ENCODE data around the gene LRRC14B.

The LRRC14B gene

GRCh38 chr5:152077-152476 lies 39.2 kb upstream of the LRRC14B start:
- Histone ChIP-seq H3K4me3 (ENCODE audit: low read length) (no peak overlapping the region), H3K27me3 (ENCODE audit: control insufficient read depth, low read length) (no peaks in the 10 kb centered on the region), H4K20me1 (ENCODE audit: control insufficient read depth, insufficient read depth, low read depth, low read length) (no peaks in the 10 kb centered on the region), H3K9me2 (replicated peaks; ENCODE audit: control insufficient read depth, low read length) (no peaks in the 10 kb centered on the region), H3K79me2 (ENCODE audit: control insufficient read depth, low read length) (no peaks in the 10 kb centered on the region), H3K4me1 (ENCODE audit: control insufficient read depth, low read length) (no peaks in the 10 kb centered on the region), H3K27ac (ENCODE audit: low read depth, low read length) (no peak overlapping the region), H3F3A (ENCODE audit: control insufficient read depth, insufficient read depth) (no peaks in the 10 kb centered on the region), H3K4me2 (ENCODE audit: low read length) (no peak overlapping the region), H3K9me3 (ENCODE audit: control insufficient read depth, insufficient read depth, low read length) (peaks cover 10% of the 10 kb centered on the region), H3K36me3 (ENCODE audit: control insufficient read depth, low read length) (no peaks in the 10 kb centered on the region)
- no peak for TF ChIP-seq EZH2phosphoT487 (IDR thresholded peaks at IDR 0.05; ENCODE audit: borderline replicate concordance, low read length)
- no peak for TF ChIP-seq CTCF (IDR thresholded peaks at IDR 0.05; ENCODE audit: low read depth, low read length, poor library complexity, severe bottlenecking)

- no peaks in the 10 kb centered on the region for H3K79me2 ChIP-seq (ENCODE audit: control insufficient read depth, low read length)
- TF ChIP-seq EZH2phosphoT487 (IDR thresholded peaks at IDR 0.05; ENCODE audit: borderline replicate concordance, low read length) (no peak), CTCF (IDR thresholded peaks at IDR 0.05; ENCODE audit: low read depth, low read length, poor library complexity, severe bottlenecking) (no peak)
- no peaks in the 10 kb centered on the region for H3K36me3 ChIP-seq (ENCODE audit: control insufficient read depth, low read length)
- H3K27ac ChIP-seq (ENCODE audit: low read depth, low read length): no peak overlapping the region
- no peaks in the 10 kb centered on the region for H4K20me1 ChIP-seq (ENCODE audit: control insufficient read depth, insufficient read depth, low read depth, low read length)
- no peaks in the 10 kb centered on the region for H3K9me2 ChIP-seq (replicated peaks; ENCODE audit: control insufficient read depth, low read length)
- no peak overlapping the region for H3K4me2 ChIP-seq (ENCODE audit: low read length)
- no peaks in the 10 kb centered on the region for H3K9me3 ChIP-seq (ENCODE audit: control insufficient read depth, insufficient read depth, low read length)
- H3K4me3 ChIP-seq (ENCODE audit: low read length): no peak overlapping the region
- no peaks in the 10 kb centered on the region for H3K27me3 ChIP-seq (ENCODE audit: control insufficient read depth, low read length)
- no peaks in the 10 kb centered on the region for H3F3A ChIP-seq (ENCODE audit: control insufficient read depth, insufficient read depth)
- H3K4me1 ChIP-seq (ENCODE audit: control insufficient read depth, low read length): no peaks in the 10 kb centered on the region
These were observed 38.0 kb upstream of the LRRC14B start for GRCh38 chr5:153256-153655.

- Histone ChIP-seq H3K36me3 (ENCODE audit: control insufficient read depth, low read length) (no peaks in the 10 kb centered on the region), H3F3A (ENCODE audit: control insufficient read depth, insufficient read depth) (no peaks in the 10 kb centered on the region)
These were observed 37.1 kb upstream of the LRRC14B start for GRCh38 chr5:154236-154635.

More at GRCh38 chr5:154236-154635, 37.1 kb upstream of the LRRC14B start:
- no peaks in the 10 kb centered on the region for H3K79me2 ChIP-seq (ENCODE audit: control insufficient read depth, low read length)
- no peaks in the 10 kb centered on the region for H3K9me2 ChIP-seq (replicated peaks; ENCODE audit: control insufficient read depth, low read length)
- no peak overlapping the region for H3K4me3 ChIP-seq (ENCODE audit: low read length)
- H4K20me1 ChIP-seq (ENCODE audit: control insufficient read depth, insufficient read depth, low read depth, low read length): no peaks in the 10 kb centered on the region
- H3K9me3 ChIP-seq (ENCODE audit: control insufficient read depth, insufficient read depth, low read length): no peaks in the 10 kb centered on the region
- no peak for TF ChIP-seq CTCF (IDR thresholded peaks at IDR 0.05; ENCODE audit: low read depth, low read length, poor library complexity, severe bottlenecking)
- TF ChIP-seq EZH2phosphoT487 (IDR thresholded peaks at IDR 0.05; ENCODE audit: borderline replicate concordance, low read length): no peak
- no peaks in the 10 kb centered on the region for H3K27me3 ChIP-seq (ENCODE audit: control insufficient read depth, low read length)
- H3K4me1 ChIP-seq (ENCODE audit: control insufficient read depth, low read length): no peaks in the 10 kb centered on the region
- no peak overlapping the region for H3K27ac ChIP-seq (ENCODE audit: low read depth, low read length)
- H3K4me2 ChIP-seq (ENCODE audit: low read length): no peak overlapping the region

All from DOHH2 (cell line).